Mammary epithelial cell (primary cell): ENCODE results near the gene CPNE4.

Experiments
- CTCF ChIP-seq, 2 donors: IDR thresholded peaks in 1 of 2; conservative IDR thresholded peaks in 1 of 2; 2 replicates each; pipeline ENCODE4 v1.5.1; 2011 to 2012; ENCODE audit warnings: inconsistent platforms in 2 of 2, low read length in 2 of 2, mild to moderate bottlenecking in 2 of 2, control low read depth in 1 of 2, low read depth in 1 of 2; ENCODE audit not compliant: insufficient read depth in 1 of 2; ENCODE audit errors: extremely low read depth in 1 of 2
- EZH2 ChIP-seq: IDR thresholded peaks from 2 replicates; pipeline ENCODE4 v1.6.1; 2012; ENCODE audit warnings: low read length, inconsistent platforms, borderline replicate concordance

GRCh38 chr3:131750256-131750655, 284.6 kb downstream of the CPNE4 start:
- no peak for TF ChIP-seq CTCF (conservative IDR thresholded peaks at IDR 0.05 in 1 of 2, IDR thresholded peaks at IDR 0.05 in 1 of 2; ENCODE audit: extremely low read depth in 1 of 2, insufficient read depth in 1 of 2, low read depth in 1 of 2, low read length in 2 of 2)
- no peak for TF ChIP-seq EZH2
